K562 (cell line): ENCODE measurements around the gene ZNF774. TPM values are rescaled to one million over a fixed set of nuclear protein-coding genes. Genes with fewer than 3 reads are reported as not detected.
A peak's percentile ranks its signal among the peaks of the same experiment; 100 is the strongest.

Source experiments
- CEBPG ChIP-seq, 3 experiments: fragments of 200-800 bp in 1 of 3; sonication (Bioruptor generic) in 1 of 3; sonication (generic) in 1 of 3; formaldehyde crosslinking in 1 of 3; IDR thresholded peaks in 2 of 3; conservative IDR thresholded peaks in 1 of 3; 2 replicates each; pipeline versions ENCODE4 v1.6.1 to v1.8.0; 2016 to 2022; ENCODE audit warnings: missing compliant biosample characterization in 2 of 3, missing genetic modification characterization in 2 of 3, mild to moderate bottlenecking in 1 of 3, missing genetic modification reagents in 1 of 3
- NCOA4 ChIP-seq: fragments of 450-650 bp; IDR thresholded peaks from 2 replicates; pipeline ENCODE4 v1.6.1; 2018; ENCODE audit warnings: mild to moderate bottlenecking; ENCODE audit not compliant: partially characterized antibody
- PHF8 ChIP-seq: fragments of 200-600 bp; sonication (generic); IDR thresholded peaks from 2 replicates; pipeline ENCODE4 v1.6.1; 2012; ENCODE audit warnings: mixed run types, mild to moderate bottlenecking, inconsistent platforms, low read length, moderate library complexity, borderline replicate concordance
- TCF7 ChIP-seq: sonication (generic); IDR thresholded peaks from 2 replicates; pipeline ENCODE4 v1.6.1; 2016; ENCODE audit warnings: antibody characterized with exemption, borderline replicate concordance
- ZNF253 ChIP-seq: fragments of 250-450 bp; sonication (Bioruptor Pico); conservative IDR thresholded peaks from 2 replicates; pipeline ENCODE4 v1.6.1; 2021; ENCODE audit warnings: mild to moderate bottlenecking
- ZNF311 ChIP-seq: fragments of 250-450 bp; sonication (Bioruptor Pico); IDR thresholded peaks from 2 replicates; pipeline ENCODE4 v1.4.0; 2020; ENCODE audit warnings: mild to moderate bottlenecking, moderate library complexity
- ZNF347 ChIP-seq: fragments of 450-650 bp; formaldehyde crosslinking; IDR thresholded peaks from 2 replicates; pipeline ENCODE4 v1.4.0; 2020; ENCODE audit warnings: low read depth, mild to moderate bottlenecking, moderate library complexity
- ZNF444 ChIP-seq: fragments of 250-450 bp; sonication (Bioruptor Pico); IDR thresholded peaks from 2 replicates; pipeline ENCODE4 v1.4.0; 2020; ENCODE audit warnings: mild to moderate bottlenecking, moderate library complexity
- ZNF766 ChIP-seq: fragments of 200-800 bp; sonication (Bioruptor generic); conservative IDR thresholded peaks from 2 replicates; pipeline ENCODE4 v1.6.1; 2016; ENCODE audit warnings: missing genetic modification characterization, missing compliant biosample characterization
- polyA plus RNA-seq, 8 experiments: library from polyadenylated mRNA; depleted of rRNA in 4 of 8; stranded (reverse) in 5 of 8; unstranded in 3 of 8; fragments of >200 nt; fragmentation: Nextera tagmentation in 2 of 8; fragmentation: Illumina TruSeq in 1 of 8; extraction: Ambion mirVana in 2 of 8; extraction: Trizol in 1 of 8; gene quantifications; 2 replicates each; pipeline versions ENCODE4 v1.2.1 to v1.2.3, GENCODE V29; 2011 to 2014; ENCODE audit warnings: inconsistent platforms in 1 of 8, missing spikeins in 1 of 8
- total RNA-seq, 7 experiments: library from RNA; depleted of rRNA in 6 of 7; stranded (reverse); fragments of >200 nt in 6 of 7; fragmentation: Illumina TruSeq in 2 of 7; extraction: Trizol in 2 of 7; gene quantifications; 2 replicates each; pipeline versions ENCODE4 v1.2.1 to v1.2.3, GENCODE V29; 2011 to 2021; ENCODE audit warnings: low replicate concordance in 1 of 7
- TF ChIP-seq, protein P1 (sequence below): fragments of 200-800 bp; sonication (Bioruptor generic); IDR thresholded peaks from 2 replicates; pipeline ENCODE4 v1.6.1; 2017; ENCODE audit warnings: missing genetic modification characterization, missing compliant biosample characterization
- TF ChIP-seq, protein P2 (sequence below): fragments of 250-450 bp; sonication (Bioruptor Pico); IDR thresholded peaks from 2 replicates; pipeline ENCODE4 v1.5.1; 2021; ENCODE audit warnings: mild to moderate bottlenecking
- TF ChIP-seq, protein P3 (sequence below), 2 experiments: fragments of 450-650 bp in 1 of 2; sonication (generic) in 1 of 2; formaldehyde crosslinking in 1 of 2; IDR thresholded peaks; 2 replicates each; pipeline versions ENCODE4 v1.7.1 to v1.9.0; 2016 to 2022; ENCODE audit warnings: inconsistent platforms in 1 of 2, mild to moderate bottlenecking in 1 of 2, missing genetic modification reagents in 1 of 2

The ZNF774 gene
- total and polyA plus RNA-seq, 9 of the 15 experiments (the other 6 are each of a cell fraction or from before 2014, with no cell fraction given), result 0.32 to 2.0 (median 1.2) TPM

DNA sequence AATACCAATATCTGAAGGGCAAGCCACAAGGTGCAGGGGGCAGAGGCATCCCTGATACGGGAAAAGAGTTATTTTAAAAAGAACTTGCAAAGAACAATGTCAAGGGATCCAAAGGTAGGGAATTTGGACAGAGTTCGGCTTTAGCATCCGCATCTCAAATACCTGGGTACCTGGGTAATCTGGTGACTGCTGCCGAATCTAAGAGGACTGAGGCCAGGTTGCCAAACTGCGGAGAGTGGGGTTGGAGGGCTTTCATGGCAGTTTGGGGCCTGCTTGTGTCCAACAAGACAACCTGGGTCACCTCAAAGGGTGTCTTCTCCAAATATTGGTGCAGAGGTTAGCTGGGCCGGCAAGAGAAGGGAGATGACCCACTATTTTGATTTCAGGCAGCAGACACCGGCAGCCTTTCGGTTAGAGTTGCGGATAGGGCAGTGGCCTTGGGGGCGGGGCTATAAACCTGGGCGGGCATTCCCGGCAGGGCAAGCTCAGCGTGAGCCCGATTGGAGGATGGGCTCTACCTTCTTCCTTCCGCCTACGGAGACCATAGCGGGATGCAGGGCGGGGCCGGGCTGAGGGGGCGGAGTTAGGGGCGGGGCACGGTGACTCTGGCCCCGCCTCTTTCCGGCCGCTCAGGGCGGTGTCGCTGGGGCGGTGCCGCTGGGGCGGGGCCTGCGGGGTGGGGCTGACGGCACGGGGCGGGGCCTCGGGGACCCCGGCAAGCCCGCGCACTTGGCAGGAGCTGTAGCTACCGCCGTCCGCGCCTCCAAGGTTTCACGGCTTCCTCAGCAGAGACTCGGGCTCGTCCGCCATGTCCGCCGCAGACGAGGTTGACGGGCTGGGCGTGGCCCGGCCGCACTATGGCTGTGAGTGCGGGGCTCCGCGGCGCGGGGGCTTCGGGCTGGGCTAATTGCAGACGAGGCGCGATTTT, 35.7 kb downstream of the ZNF774 start, which contains the start of gene IQGAP1 (continued):
- TF ChIP-seq, protein P1, sequence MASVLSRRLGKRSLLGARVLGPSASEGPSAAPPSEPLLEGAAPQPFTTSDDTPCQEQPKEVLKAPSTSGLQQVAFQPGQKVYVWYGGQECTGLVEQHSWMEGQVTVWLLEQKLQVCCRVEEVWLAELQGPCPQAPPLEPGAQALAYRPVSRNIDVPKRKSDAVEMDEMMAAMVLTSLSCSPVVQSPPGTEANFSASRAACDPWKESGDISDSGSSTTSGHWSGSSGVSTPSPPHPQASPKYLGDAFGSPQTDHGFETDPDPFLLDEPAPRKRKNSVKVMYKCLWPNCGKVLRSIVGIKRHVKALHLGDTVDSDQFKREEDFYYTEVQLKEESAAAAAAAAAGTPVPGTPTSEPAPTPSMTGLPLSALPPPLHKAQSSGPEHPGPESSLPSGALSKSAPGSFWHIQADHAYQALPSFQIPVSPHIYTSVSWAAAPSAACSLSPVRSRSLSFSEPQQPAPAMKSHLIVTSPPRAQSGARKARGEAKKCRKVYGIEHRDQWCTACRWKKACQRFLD, result no peak; the same call in 1 of the 2 replicates
- no peak for TF ChIP-seq ZNF444
- TF ChIP-seq PHF8, result peak; percentile 84
- TF ChIP-seq CEBPG (CRISPR knock-in tag; IDR thresholded peaks at IDR 0.05), result no peak
- no peak for TF ChIP-seq CEBPG (tag; conservative IDR thresholded peaks at IDR 0.05 in 1 of 2, IDR thresholded peaks at IDR 0.05 in 1 of 2)
- TF ChIP-seq ZNF253, result no peak
- TF ChIP-seq, protein P2, sequence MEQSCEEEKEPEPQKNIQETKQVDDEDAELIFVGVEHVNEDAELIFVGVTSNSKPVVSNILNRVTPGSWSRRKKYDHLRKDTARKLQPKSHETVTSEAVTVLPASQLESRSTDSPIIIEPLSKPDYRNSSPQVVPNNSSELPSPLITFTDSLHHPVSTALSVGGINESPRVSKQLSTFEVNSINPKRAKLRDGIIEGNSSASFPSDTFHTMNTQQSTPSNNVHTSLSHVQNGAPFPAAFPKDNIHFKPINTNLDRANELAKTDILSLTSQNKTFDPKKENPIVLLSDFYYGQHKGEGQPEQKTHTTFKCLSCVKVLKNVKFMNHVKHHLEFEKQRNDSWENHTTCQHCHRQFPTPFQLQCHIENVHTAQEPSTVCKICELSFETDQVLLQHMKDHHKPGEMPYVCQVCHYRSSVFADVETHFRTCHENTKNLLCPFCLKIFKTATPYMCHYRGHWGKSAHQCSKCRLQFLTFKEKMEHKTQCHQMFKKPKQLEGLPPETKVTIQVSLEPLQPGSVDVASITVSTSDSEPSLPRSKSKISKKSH (CRISPR knock-in tag), result no peak
- no peak for TF ChIP-seq ZNF766 (CRISPR knock-in tag)
- no peak for TF ChIP-seq ZNF347 (CRISPR knock-in tag)
- no peak for TF ChIP-seq TCF7
- TF ChIP-seq ZNF311 (CRISPR knock-in tag), result no peak
- TF ChIP-seq NCOA4, result no peak
- TF ChIP-seq, protein P3, sequence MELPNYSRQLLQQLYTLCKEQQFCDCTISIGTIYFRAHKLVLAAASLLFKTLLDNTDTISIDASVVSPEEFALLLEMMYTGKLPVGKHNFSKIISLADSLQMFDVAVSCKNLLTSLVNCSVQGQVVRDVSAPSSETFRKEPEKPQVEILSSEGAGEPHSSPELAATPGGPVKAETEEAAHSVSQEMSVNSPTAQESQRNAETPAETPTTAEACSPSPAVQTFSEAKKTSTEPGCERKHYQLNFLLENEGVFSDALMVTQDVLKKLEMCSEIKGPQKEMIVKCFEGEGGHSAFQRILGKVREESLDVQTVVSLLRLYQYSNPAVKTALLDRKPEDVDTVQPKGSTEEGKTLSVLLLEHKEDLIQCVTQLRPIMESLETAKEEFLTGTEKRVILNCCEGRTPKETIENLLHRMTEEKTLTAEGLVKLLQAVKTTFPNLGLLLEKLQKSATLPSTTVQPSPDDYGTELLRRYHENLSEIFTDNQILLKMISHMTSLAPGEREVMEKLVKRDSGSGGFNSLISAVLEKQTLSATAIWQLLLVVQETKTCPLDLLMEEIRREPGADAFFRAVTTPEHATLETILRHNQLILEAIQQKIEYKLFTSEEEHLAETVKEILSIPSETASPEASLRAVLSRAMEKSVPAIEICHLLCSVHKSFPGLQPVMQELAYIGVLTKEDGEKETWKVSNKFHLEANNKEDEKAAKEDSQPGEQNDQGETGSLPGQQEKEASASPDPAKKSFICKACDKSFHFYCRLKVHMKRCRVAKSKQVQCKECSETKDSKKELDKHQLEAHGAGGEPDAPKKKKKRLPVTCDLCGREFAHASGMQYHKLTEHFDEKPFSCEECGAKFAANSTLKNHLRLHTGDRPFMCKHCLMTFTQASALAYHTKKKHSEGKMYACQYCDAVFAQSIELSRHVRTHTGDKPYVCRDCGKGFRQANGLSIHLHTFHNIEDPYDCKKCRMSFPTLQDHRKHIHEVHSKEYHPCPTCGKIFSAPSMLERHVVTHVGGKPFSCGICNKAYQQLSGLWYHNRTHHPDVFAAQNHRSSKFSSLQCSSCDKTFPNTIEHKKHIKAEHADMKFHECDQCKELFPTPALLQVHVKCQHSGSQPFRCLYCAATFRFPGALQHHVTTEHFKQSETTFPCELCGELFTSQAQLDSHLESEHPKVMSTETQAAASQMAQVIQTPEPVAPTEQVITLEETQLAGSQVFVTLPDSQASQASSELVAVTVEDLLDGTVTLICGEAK (IDR thresholded peaks at IDR 0.05), result 0 out of 2 replicates have a peak, but pooled peaks have one; percentile 18
- TF ChIP-seq, protein P3 (CRISPR knock-in tag; IDR thresholded peaks at IDR 0.05), result no peak
